Right lobe of liver (tissue), 6 donors: Measurements from ENCODE around the gene TNFRSF1A. TPM values are rescaled to one million over a fixed set of nuclear protein-coding genes. Genes with fewer than 3 reads are reported as not detected.

ENCODE experiments used
- ATAC-seq, 4 donors: fragments of 200-7000 bp; cut with Tn5 transposase; one replicate each; pipeline ENCODE4 v1.9.1; 2020; ENCODE audit warnings: mild to moderate bottlenecking in 4 of 4, moderate library complexity in 4 of 4
- DNase-seq, 3 donors: peaks; one replicate each; pipeline ENCODE4 v3.0.0-alpha.2; 2020
- H3K27ac ChIP-seq, 3 donors: fragments of 200-600 bp; one replicate each; pipeline ENCODE4 v1.8.0; 2022
- H3K27me3 ChIP-seq, 2 donors: fragments of 200-600 bp; one replicate each; pipeline ENCODE4 v1.8.0; 2022
- H3K36me3 ChIP-seq, 4 donors: fragments of 200-600 bp; sonication (generic) in 1 of 4; one replicate each; pipeline versions ENCODE4 v1.5.1 to v1.8.0; 2017 to 2022; ENCODE audit warnings: control low read depth in 1 of 4
- H3K4me1 ChIP-seq, 4 donors: fragments of 200-600 bp; sonication (generic) in 1 of 4; one replicate each; pipeline versions ENCODE4 v1.5.1 to v1.8.0; 2017 to 2022; ENCODE audit warnings: control low read depth in 1 of 4
- H3K4me3 ChIP-seq, 3 donors: fragments of 200-600 bp; one replicate each; pipeline ENCODE4 v1.8.0; 2022
- H3K9me3 ChIP-seq, 4 donors: fragments of 200-600 bp; sonication (generic) in 1 of 4; one replicate each; pipeline versions ENCODE4 v1.5.1 to v1.8.0; 2017 to 2022; ENCODE audit warnings: control low read depth in 1 of 4
- POLR2A ChIP-seq: fragments of 450-650 bp; IDR thresholded peaks from one replicate; pipeline ENCODE4 v1.6.1; 2017; ENCODE audit warnings: antibody characterized with exemption, mild to moderate bottlenecking
- WGBS: methylation state at CpG from one replicate; pipeline ENCODE4 v1.1.6; 2018; ENCODE audit warnings: low coverage, low lambda C conversion rate; ENCODE audit not compliant: insufficient coverage; ENCODE audit errors: missing lambda C conversion rate; 5-methylcytosine and 5-hydroxymethylcytosine counted together
- intact Hi-C, 2 donors: fragments of 100-400 bp; cut with DNase I; formaldehyde crosslinking; loops; one replicate each; pipeline versions ENCODE4 v1.11.2 to v1.14.1; 2022
- total RNA-seq, 6 experiments: library from RNA; depleted of rRNA in 2 of 6; stranded (reverse); fragments of >200 nt in 2 of 6; fragmentation: NEBNext Ultra II Directional in 3 of 6; extraction: Animal tissue kit (Norgen Biotek cat#: 25700) in 3 of 6; gene quantifications; one replicate each; pipeline versions ENCODE4 v1.1.0 to v1.2.4, GENCODE V29; 2016 to 2023
- TF ChIP-seq, protein P1 (sequence below), 4 donors: fragments of 200-600 bp in 3 of 4; fragments of 450-650 bp in 1 of 4; IDR thresholded peaks; one replicate each; pipeline versions ENCODE4 v1.5.1 to v1.8.0; 2016 to 2022; ENCODE audit warnings: antibody characterized with exemption in 4 of 4, mild to moderate bottlenecking in 2 of 4
- donor health status: DM: no; HTN: yes; CAD: no.
- donor health status: DM: no; HTN: no; CAD: no.
- donor health status: DM: no; HTN: no; CAD: no.
- donor health status: DM: no; HTN: yes; CAD: no.
- donor health status: DM: no; HTN: yes; CAD: no.

TNFRSF1A gene
- total RNA-seq, 6 experiments from 2014 or later, result 70.6 to 199 (median 117) TPM

DNA sequence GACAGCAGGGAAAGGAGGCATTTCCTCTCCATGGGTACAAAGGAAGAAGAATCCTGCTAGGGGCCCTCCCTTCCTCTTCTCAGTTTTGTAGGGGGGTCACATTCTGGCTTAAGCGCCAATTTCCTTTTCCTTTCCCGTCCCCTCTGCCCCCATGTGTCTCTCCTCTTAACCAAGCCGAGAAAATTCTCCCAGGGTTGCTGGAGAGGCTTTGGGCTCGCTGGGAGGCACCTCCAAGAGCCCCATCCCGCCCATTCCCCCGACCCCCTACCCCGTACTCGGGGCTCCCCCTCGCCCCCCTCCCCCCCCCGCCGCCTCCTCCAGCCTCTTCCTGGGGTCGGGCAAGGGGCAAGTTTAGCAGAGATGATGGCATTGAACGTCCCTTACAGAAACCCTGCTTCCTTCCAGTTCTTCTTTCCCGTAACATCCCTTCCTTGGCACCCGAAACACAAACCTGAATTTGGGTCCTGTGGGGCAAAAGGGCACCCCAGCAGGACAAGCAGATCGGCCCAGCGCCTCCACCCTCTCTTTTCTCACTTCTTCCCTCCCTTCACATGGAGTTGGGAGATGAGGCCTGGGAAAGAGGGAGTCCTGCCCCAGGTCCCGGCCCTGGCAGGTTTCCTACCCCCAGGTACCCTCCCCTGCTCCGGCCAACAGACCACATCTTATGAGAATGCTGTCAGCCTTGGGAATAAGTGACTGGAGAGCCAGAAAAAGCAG lies 17.7 kb downstream of the TNFRSF1A start:
- ATAC-seq (no peak), DNase-seq (no peak)
- H3K9me3 ChIP-seq, result no peaks in the 10 kb centered on the region
- WGBS, result 26% methylated on average over 15 of the region's 19 CpGs
- no peak overlapping the region for H3K4me3 ChIP-seq
- peaks cover 3 to 43% (median 20%) of the 10 kb centered on the region in 4 donors for H3K4me1 ChIP-seq
- intact Hi-C loops, result loop anchor here in 1 of 2 donors (10.0 kb wide), 1 partner anchor 131 kb away; the partner anchor contains the start of gene TAPBPL
- peak overlapping the region; percentile 29 to 64 (median 54) for H3K27ac ChIP-seq
- peaks cover 0 to 21% (median 12%) of the 10 kb centered on the region in 4 donors for H3K36me3 ChIP-seq
- TF ChIP-seq, protein P1, sequence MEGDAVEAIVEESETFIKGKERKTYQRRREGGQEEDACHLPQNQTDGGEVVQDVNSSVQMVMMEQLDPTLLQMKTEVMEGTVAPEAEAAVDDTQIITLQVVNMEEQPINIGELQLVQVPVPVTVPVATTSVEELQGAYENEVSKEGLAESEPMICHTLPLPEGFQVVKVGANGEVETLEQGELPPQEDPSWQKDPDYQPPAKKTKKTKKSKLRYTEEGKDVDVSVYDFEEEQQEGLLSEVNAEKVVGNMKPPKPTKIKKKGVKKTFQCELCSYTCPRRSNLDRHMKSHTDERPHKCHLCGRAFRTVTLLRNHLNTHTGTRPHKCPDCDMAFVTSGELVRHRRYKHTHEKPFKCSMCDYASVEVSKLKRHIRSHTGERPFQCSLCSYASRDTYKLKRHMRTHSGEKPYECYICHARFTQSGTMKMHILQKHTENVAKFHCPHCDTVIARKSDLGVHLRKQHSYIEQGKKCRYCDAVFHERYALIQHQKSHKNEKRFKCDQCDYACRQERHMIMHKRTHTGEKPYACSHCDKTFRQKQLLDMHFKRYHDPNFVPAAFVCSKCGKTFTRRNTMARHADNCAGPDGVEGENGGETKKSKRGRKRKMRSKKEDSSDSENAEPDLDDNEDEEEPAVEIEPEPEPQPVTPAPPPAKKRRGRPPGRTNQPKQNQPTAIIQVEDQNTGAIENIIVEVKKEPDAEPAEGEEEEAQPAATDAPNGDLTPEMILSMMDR (IDR thresholded peaks at IDR 0.05), result no peak
- no peak for TF ChIP-seq POLR2A
- no peaks in the 10 kb centered on the region for H3K27me3 ChIP-seq

DNA sequence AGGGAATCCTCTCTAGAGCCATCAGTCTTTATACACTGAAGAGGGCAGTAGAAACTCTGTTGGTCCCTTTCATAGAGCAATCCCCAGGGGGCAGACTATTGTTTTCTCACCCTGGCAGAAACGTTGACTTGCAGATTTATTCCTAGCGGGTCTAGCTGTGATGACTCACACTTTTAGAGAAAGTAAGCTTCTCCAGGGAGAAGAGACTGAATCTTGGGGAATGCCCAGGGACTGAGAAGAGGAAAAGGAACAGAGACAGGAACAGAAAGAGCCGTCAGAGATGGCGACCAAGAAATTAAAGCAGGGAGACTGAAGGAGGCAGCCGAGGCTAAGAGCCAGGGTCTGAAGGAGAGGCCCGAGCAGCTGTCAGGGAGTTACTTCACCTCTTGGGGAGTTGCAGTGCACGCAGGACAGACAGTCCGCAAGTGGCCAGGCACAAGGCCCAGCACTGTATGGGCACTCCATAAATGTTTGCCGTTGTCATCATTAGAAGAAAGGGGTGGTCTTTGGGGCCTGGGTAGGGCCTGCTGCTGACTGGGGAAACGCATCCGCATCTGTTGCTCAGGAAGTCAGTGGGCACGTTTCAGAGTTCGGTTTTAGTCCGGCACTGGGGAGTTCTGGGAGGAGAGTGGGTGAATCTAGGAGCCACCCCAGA lies 18.4 kb downstream of the TNFRSF1A start:
- peaks cover 3 to 43% (median 20%) of the 10 kb centered on the region in 4 donors for H3K4me1 ChIP-seq
- TF ChIP-seq, protein P1 (IDR thresholded peaks at IDR 0.05), result peak; percentile 48 to 52 (median 51)
- TF ChIP-seq POLR2A, result no peak
- intact Hi-C loops, result loop anchor here in 1 of 2 donors (10.0 kb wide), 1 partner anchor 131 kb away; the partner anchor contains the start of gene TAPBPL
- ATAC-seq (peak; percentile 58 to 73 (median 64)), DNase-seq (peak in 1 of 3 donors; percentile 49)
- WGBS, result 23% methylated on average over 10 of the region's 14 CpGs
- H3K27ac ChIP-seq, result peak overlapping the region; percentile 29 to 64 (median 54)
- peaks cover 0 to 15% (median 7%) of the 10 kb centered on the region in 4 donors for H3K36me3 ChIP-seq
- H3K27me3 ChIP-seq, result no peaks in the 10 kb centered on the region
- H3K9me3 ChIP-seq, result no peaks in the 10 kb centered on the region
- no peak overlapping the region for H3K4me3 ChIP-seq

DNA sequence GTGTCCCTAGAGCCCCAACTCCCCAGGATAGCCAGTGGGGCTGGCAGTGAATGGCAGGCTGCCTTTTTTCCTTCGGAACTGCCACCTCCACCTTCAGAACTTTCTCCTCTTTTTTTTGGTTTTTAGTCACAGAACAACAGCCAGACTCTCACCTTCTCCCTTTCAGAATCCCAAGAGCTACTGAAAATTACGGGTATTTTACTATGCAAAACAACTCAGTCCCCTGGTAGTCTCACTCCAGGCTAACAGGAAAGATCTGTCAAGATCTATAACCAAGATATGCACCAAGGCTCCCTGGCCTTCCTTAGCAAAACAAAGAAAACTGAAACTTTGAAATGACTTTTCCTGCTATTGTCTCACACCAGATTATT lies 18.9 kb downstream of the TNFRSF1A start:
- intact Hi-C loops, result loop anchor here in 1 of 2 donors (10.0 kb wide), 1 partner anchor 132 kb away; the partner anchor contains the start of gene TAPBPL
- Histone ChIP-seq H3K4me3 (no peak overlapping the region), H3K4me1 (peaks cover 3 to 43% (median 20%) of the 10 kb centered on the region in 4 donors), H3K9me3 (no peaks in the 10 kb centered on the region), H3K27me3 (no peaks in the 10 kb centered on the region), H3K27ac (peak overlapping the region; percentile 36 to 64 (median 37)), H3K36me3 (peaks cover 0 to 9% (median 3%) of the 10 kb centered on the region in 4 donors)
- no peak for ATAC-seq
- DNase-seq, result no peak
- 39% methylated on average over 2 of the region's 2 CpGs for WGBS
- TF ChIP-seq, protein P1 (IDR thresholded peaks at IDR 0.05), result no peak
- TF ChIP-seq POLR2A, result no peak

DNA sequence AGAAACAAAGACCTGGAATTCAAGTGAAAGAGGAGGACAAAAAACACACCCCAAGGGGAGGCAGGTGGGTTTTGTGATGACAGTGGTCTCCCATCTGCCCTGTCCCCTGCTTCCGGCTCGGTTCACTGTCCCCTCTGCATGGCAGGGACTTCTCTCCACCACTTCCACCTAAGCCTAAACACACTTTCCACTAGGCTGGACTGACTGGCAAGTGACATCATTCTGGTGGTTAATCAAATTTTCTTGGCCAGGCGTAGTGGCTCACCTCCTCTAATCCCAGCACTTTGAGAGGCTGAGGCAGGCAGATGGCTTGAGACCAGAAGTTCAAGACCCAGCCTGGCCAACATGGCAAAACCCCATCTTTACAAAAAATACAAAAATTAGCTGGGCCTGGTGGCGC lies 19.5 kb downstream of the TNFRSF1A start:
- ATAC-seq (peak in 2 of 4 donors; percentile 12 to 19), DNase-seq (no peak)
- H3K9me3 ChIP-seq, result no peaks in the 10 kb centered on the region
- H3K27ac ChIP-seq, result peak overlapping the region in 2 of 3 donors; percentile 36 to 64
- no peaks in the 10 kb centered on the region for H3K27me3 ChIP-seq
- no peak overlapping the region for H3K4me3 ChIP-seq
- intact Hi-C loops, result loop anchor here in 1 of 2 donors (10.0 kb wide), 1 partner anchor 132 kb away; the partner anchor contains the start of gene TAPBPL
- H3K36me3 ChIP-seq, result peaks cover 0 to 3% (median 0%) of the 10 kb centered on the region in 4 donors
- 65% methylated on average over 3 of the region's 4 CpGs for WGBS
- peaks cover 3 to 39% (median 20%) of the 10 kb centered on the region in 4 donors for H3K4me1 ChIP-seq
- TF ChIP-seq POLR2A, result no peak
- TF ChIP-seq, protein P1 (IDR thresholded peaks at IDR 0.05), result no peak
